Calu3 (cell line): ENCODE results near the gene CCDC148. TPM values are rescaled to one million over a fixed set of nuclear protein-coding genes. Genes with fewer than 3 reads are reported as not detected.

Source experiments
- BruUV-seq: library from RNA; stranded (reverse); fragments of 400-500 nt; replicated peaks from 2 replicates; lab custom pipeline; 2021; lab: Mats Ljungman, UMichigan
- CTCF ChIA-PET: fragments of 300-600 bp; sonication (Branson Sonifier 250); formaldehyde crosslinking; loops from one replicate; lab custom pipeline; 2022; ENCODE audit warnings: antibody characterized with exemption; lab: Charles Lee
- DNase-seq: peaks from one replicate; pipeline ENCODE4 v3.0.0; 2022
- H3K27ac Mint-ChIP-seq: one replicate; pipeline ENCODE4 v1.8.0; 2022; ENCODE audit warnings: mixed read lengths; ENCODE audit not compliant: unreplicated experiment
- H3K27me3 Mint-ChIP-seq: one replicate; pipeline ENCODE4 v1.8.0; 2022; ENCODE audit warnings: mixed read lengths; ENCODE audit not compliant: unreplicated experiment
- H3K36me3 Mint-ChIP-seq: one replicate; pipeline ENCODE4 v1.8.0; 2022; ENCODE audit warnings: mild to moderate bottlenecking, moderate library complexity, mixed read lengths; ENCODE audit not compliant: insufficient read depth, unreplicated experiment
- H3K4me1 Mint-ChIP-seq: one replicate; pipeline ENCODE4 v1.8.0; 2022; ENCODE audit warnings: mild to moderate bottlenecking, low read depth, mixed read lengths; ENCODE audit not compliant: unreplicated experiment
- H3K4me3 Mint-ChIP-seq: one replicate; pipeline ENCODE4 v1.8.0; 2022; ENCODE audit warnings: mild to moderate bottlenecking, low read depth, moderate library complexity, mixed read lengths; ENCODE audit not compliant: unreplicated experiment
- H3K9me3 Mint-ChIP-seq: one replicate; pipeline ENCODE4 v1.8.0; 2022; ENCODE audit warnings: low read depth, mixed read lengths; ENCODE audit not compliant: unreplicated experiment
- intact Hi-C: fragments of 100-400 bp; cut with micrococcal nuclease; formaldehyde crosslinking; loops from one replicate; pipeline ENCODE4 v1.10.0; 2022; ENCODE audit not compliant: unreplicated experiment
- total RNA-seq: library from RNA; stranded (reverse); gene quantifications from 2 replicates; pipeline ENCODE4 v1.2.3, GENCODE V29; 2022
- TF ChIP-seq, protein P1 (sequence below): fragments of 200-600 bp; IDR thresholded peaks from one replicate; pipeline ENCODE4 v1.8.0; 2022; ENCODE audit warnings: antibody characterized with exemption; ENCODE audit not compliant: unreplicated experiment

The CCDC148 gene
- total RNA-seq, 1 experiment from 2014 or later = 5.1 TPM

DNA sequence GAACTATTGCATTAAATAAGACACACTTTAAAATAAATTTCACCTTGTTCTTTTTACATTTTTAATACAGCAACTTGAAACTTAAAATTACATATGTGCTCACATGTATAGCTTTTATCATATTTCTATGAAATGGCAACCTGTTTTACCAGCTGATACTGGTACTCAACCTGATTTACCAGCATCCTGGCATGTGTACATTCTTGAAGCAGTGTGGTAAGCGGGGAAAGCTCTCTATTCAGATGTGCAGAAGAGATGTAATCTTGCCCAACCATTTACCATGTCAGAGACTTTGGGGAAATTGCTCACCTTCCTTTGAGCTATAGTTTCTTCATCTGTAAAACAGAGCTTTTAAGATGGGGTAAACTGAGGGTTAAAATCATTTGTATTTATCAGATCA, 133.2 kb downstream of the CCDC148 start:
- TF ChIP-seq, protein P1, sequence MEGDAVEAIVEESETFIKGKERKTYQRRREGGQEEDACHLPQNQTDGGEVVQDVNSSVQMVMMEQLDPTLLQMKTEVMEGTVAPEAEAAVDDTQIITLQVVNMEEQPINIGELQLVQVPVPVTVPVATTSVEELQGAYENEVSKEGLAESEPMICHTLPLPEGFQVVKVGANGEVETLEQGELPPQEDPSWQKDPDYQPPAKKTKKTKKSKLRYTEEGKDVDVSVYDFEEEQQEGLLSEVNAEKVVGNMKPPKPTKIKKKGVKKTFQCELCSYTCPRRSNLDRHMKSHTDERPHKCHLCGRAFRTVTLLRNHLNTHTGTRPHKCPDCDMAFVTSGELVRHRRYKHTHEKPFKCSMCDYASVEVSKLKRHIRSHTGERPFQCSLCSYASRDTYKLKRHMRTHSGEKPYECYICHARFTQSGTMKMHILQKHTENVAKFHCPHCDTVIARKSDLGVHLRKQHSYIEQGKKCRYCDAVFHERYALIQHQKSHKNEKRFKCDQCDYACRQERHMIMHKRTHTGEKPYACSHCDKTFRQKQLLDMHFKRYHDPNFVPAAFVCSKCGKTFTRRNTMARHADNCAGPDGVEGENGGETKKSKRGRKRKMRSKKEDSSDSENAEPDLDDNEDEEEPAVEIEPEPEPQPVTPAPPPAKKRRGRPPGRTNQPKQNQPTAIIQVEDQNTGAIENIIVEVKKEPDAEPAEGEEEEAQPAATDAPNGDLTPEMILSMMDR = no peak
- CTCF ChIA-PET = interaction anchor here (0.9 kb wide), 1 partner anchor 133 kb away, joined by 3 read pairs; the partner anchor contains the start of gene CCDC148
- no peaks in the 10 kb centered on the region for H3K36me3 Mint-ChIP-seq
- no peak overlapping the region for H3K4me3 Mint-ChIP-seq
- intact Hi-C loops = loop anchor here (10.0 kb wide), 1 partner anchor 139 kb away; no protein-coding TSS in a partner anchor
- H3K27ac Mint-ChIP-seq = no peak overlapping the region
- BruUV-seq = no TSS peak
- no peaks in the 10 kb centered on the region for H3K4me1 Mint-ChIP-seq
- DNase-seq = no peak
- H3K9me3 Mint-ChIP-seq = no peaks in the 10 kb centered on the region
- no peaks in the 10 kb centered on the region for H3K27me3 Mint-ChIP-seq

DNA sequence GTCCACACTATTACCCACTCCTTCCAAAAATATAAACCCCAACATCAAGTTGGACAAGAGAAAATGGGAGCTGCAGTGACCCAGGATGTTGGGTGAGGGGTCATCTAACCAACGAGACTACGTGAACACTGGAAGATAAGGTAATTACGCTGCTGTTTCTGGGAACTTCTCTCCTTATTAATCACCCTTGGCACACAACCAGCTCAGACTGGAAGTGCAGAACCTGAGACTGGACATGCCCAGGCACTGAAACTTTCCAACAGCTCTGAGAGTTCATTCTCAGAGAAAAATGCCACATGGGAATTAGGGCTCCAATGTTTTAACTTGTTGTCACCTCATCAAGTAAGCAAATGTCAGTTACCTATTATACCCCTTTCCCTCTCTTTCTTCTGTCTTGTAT, 135.3 kb downstream of the CCDC148 start:
- H3K36me3 Mint-ChIP-seq = no peaks in the 10 kb centered on the region
- TF ChIP-seq, protein P1 = no peak
- peaks cover 9% of the 10 kb centered on the region for H3K4me1 Mint-ChIP-seq
- no peaks in the 10 kb centered on the region for H3K9me3 Mint-ChIP-seq
- no TSS peak for BruUV-seq
- CTCF ChIA-PET = no interaction called here
- H3K27me3 Mint-ChIP-seq = no peaks in the 10 kb centered on the region
- H3K27ac Mint-ChIP-seq = no peak overlapping the region
- intact Hi-C loops = loop anchor here (10.0 kb wide), 1 partner anchor 136 kb away; no protein-coding TSS in a partner anchor
- peak; percentile 24 for DNase-seq
- H3K4me3 Mint-ChIP-seq = no peak overlapping the region

DNA sequence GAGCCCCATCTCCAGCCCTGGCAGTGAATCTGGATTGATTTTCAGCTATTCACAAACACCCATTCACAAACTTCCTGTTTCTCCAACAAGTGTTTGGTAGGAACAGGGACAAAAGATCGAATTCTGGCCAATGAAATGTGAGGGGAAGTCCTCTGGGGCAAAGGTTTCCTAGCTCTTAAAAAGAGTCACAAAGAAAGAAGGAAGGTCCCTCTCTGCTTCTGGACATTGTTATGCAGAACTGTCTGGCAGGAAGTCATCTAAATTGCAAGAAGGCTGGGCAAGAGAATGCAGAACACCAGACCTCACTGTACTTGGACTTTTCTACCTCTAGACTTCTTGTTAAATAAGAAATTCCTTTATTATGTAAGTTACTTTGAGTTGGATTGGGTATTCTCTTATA, 137.3 kb downstream of the CCDC148 start:
- H3K36me3 Mint-ChIP-seq = no peaks in the 10 kb centered on the region
- no TSS peak for BruUV-seq
- CTCF ChIA-PET = no interaction called here
- intact Hi-C loops = no loop called here
- H3K9me3 Mint-ChIP-seq = no peaks in the 10 kb centered on the region
- H3K4me1 Mint-ChIP-seq = peaks cover 9% of the 10 kb centered on the region
- no peak overlapping the region for H3K4me3 Mint-ChIP-seq
- no peak overlapping the region for H3K27ac Mint-ChIP-seq
- H3K27me3 Mint-ChIP-seq = no peaks in the 10 kb centered on the region
- TF ChIP-seq, protein P1 = no peak
- DNase-seq = no peak

DNA sequence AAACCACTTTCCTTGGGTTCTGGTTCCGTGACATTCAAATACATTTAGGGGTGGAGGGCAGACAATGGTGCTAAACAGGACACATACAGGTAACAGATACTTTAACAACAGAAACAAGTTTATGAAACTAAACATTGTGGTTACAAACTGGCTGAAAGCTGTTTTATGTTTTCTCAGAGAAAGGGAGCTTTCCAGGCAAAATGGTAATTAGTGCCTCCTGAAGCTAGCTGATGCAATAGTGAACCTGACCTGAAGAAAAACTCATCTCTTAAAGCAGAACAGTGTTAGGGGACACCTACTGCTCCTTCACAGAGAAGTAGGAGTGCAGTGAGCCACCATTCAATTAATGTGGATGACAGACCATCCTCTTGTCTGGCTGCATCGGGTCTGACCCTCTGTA, 138.9 kb downstream of the CCDC148 start:
- intact Hi-C loops = no loop called here

More for the DNA sequence above, 138.9 kb downstream of the CCDC148 start:
- no TSS peak for BruUV-seq
- peaks cover 9% of the 10 kb centered on the region for H3K4me1 Mint-ChIP-seq
- CTCF ChIA-PET = no interaction called here
- no peak overlapping the region for H3K4me3 Mint-ChIP-seq
- no peaks in the 10 kb centered on the region for H3K9me3 Mint-ChIP-seq
- H3K27me3 Mint-ChIP-seq = no peaks in the 10 kb centered on the region
- DNase-seq = no peak
- H3K36me3 Mint-ChIP-seq = no peaks in the 10 kb centered on the region
- H3K27ac Mint-ChIP-seq = peak overlapping the region; percentile 18
- TF ChIP-seq, protein P1 = no peak
